Erythroblast (primary cell): Measurements from ENCODE around the gene FOXJ3.

Source experiments
- GATA1 ChIP-seq: IDR thresholded peaks from 2 replicates; pipeline ENCODE4 v1.6.1; 2011; ENCODE audit warnings: low read depth, mild to moderate bottlenecking, control low read depth, low read length, moderate library complexity
- POLR2A ChIP-seq: IDR thresholded peaks from 2 replicates; pipeline ENCODE4 v1.6.1; 2011; ENCODE audit warnings: mild to moderate bottlenecking, low read length

DNA sequence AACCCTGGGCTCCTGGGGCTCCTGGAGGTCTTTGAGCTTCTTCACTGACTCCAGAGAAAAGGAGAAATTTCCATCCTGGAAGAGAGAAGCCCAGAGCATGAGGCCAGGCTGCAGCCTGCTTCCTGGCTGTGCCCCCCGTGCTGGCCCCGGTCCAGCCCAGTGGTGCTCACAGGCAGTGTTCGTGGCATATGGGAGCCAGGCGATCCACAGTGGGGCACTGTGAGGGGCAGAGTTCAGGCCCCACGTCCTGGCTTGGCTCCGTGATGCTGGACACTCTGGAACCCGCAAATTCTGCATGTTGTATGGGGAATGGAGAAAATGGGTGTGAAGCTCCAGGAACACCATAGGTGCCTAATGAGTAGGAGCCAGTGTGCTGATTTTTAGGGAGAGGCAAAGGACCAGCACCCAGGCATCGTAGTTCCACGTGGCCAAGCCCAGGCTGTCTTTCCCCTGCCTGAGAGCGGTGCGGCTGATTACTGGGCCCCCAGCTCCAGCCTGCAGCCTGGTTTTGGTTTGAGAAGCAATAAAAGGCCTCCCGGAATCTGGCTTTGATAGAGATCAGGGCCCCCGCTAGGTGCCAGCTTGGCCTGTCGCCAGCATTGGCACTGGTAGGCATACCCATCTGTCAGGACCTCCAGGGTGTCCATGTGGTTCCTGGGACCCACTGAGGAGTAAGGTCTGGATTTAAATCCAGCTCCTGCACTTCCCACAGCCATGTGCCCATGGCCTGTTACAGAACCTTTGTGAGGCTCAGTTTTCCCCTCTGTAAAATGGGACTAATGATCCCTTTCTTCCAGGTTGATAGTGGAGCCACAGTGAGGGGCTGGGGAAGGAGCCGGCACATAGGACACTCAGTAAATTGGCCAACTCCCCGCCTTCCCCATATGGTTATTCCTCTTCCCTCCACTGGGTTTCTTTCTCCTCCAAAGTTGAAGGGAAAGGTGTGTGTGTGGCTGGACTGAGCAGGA lies 171.2 kb downstream of the FOXJ3 start:
- TF ChIP-seq POLR2A (no peak), GATA1 (no peak)
